Tibial artery (tissue), 4 donors: ENCODE data around the gene KIF5A.
A peak's percentile ranks its signal among the peaks of the same experiment; 100 is the strongest.

Experiments
- DNase-seq, 2 donors: peaks; one replicate each; pipeline ENCODE4 v3.0.0-alpha.2; 2019
- H3K27ac ChIP-seq, 2 donors: fragments of 200-600 bp; sonication (generic) in 1 of 2; 1 replicate in 1 of 2; 2 replicates in 1 of 2; pipeline ENCODE4 v1.5.1; 2018 to 2019; ENCODE audit warnings: mild to moderate bottlenecking in 1 of 2
- H3K27me3 ChIP-seq, 2 donors: fragments of 200-600 bp; sonication (generic) in 1 of 2; one replicate each; pipeline versions ENCODE4 v1.5.1 to v1.6.0; 2016 to 2019
- H3K36me3 ChIP-seq, 3 donors: fragments of 200-600 bp; sonication (generic) in 2 of 3; one replicate each; pipeline ENCODE4 v1.5.1; 2016 to 2019; ENCODE audit warnings: mild to moderate bottlenecking in 2 of 3
- H3K4me1 ChIP-seq, 4 donors: fragments of 200-600 bp; sonication (generic) in 2 of 4; 1 replicate in 3 of 4; 2 replicates in 1 of 4; pipeline ENCODE4 v1.5.1; 2016 to 2019
- H3K4me3 ChIP-seq, 2 donors: fragments of 200-600 bp; sonication (generic) in 1 of 2; 1 replicate in 1 of 2; 2 replicates in 1 of 2; pipeline ENCODE4 v1.5.1; 2018 to 2019; ENCODE audit warnings: mild to moderate bottlenecking in 2 of 2
- H3K9me3 ChIP-seq, 3 donors: fragments of 200-600 bp; sonication (generic) in 1 of 3; one replicate each; pipeline ENCODE4 v1.5.1; 2016 to 2019
- CTCF ChIP-seq, 2 experiments: fragments of 200-600 bp in 1 of 2; fragments of 450-650 bp in 1 of 2; IDR thresholded peaks; one replicate each; pipeline ENCODE4 v1.5.1; 2017 to 2019; ENCODE audit warnings: antibody characterized with exemption in 2 of 2, mild to moderate bottlenecking in 1 of 2, moderate library complexity in 1 of 2
- intact Hi-C: fragments of 100-400 bp; cut with DNase I; formaldehyde crosslinking; loops from one replicate; pipeline ENCODE4 v1.15.0; 2023; ENCODE audit warnings: low total_unique reads

Gene KIF5A

GRCh38 chr12:57541717-57542116, 8.1 kb upstream of the KIF5A start:
- H3K9me3 ChIP-seq = no peaks in the 10 kb centered on the region
- intact Hi-C loops = no loop called here
- no peak for TF ChIP-seq CTCF (IDR thresholded peaks at IDR 0.05)

GRCh38 chr12:57543581-57543980, 6.3 kb upstream of the KIF5A start:
- H3K27me3 ChIP-seq = peaks cover 0 to 6% of the 10 kb centered on the region in 2 donors
- no peak for TF ChIP-seq CTCF (IDR thresholded peaks at IDR 0.05)
- intact Hi-C loops = no loop called here
- H3K9me3 ChIP-seq = no peaks in the 10 kb centered on the region
- no peak overlapping the region for H3K4me3 ChIP-seq
- H3K27ac ChIP-seq = no peak overlapping the region
- H3K4me1 ChIP-seq = peaks cover 0 to 28% (median 19%) of the 10 kb centered on the region in 4 donors
- peaks cover 0 to 36% (median 14%) of the 10 kb centered on the region in 3 donors for H3K36me3 ChIP-seq
- peak in 1 of 2 donors; percentile 44 for DNase-seq

More at GRCh38 chr12:57541717-57542116, 8.1 kb upstream of the KIF5A start:
- H3K4me1 ChIP-seq = peaks cover 0 to 28% (median 19%) of the 10 kb centered on the region in 4 donors
- H3K27me3 ChIP-seq = no peaks in the 10 kb centered on the region
- H3K36me3 ChIP-seq = peaks cover 0 to 52% (median 20%) of the 10 kb centered on the region in 3 donors
- H3K27ac ChIP-seq = no peak overlapping the region
- DNase-seq = peak in 1 of 2 donors; percentile 17
- no peak overlapping the region for H3K4me3 ChIP-seq

GRCh38 chr12:57545809-57546437, 3.9 kb upstream of the KIF5A start:
- peak overlapping the region; percentile 89 to 90 for H3K27ac ChIP-seq
- peak overlapping the region; percentile 96 to 97 for H3K4me3 ChIP-seq
- DNase-seq = peak in 1 of 2 donors; percentile 50
- H3K9me3 ChIP-seq = no peaks in the 10 kb centered on the region
- intact Hi-C loops = no loop called here
- peaks cover 0 to 27% of the 10 kb centered on the region in 2 donors for H3K27me3 ChIP-seq
- TF ChIP-seq CTCF (IDR thresholded peaks at IDR 0.05) = no peak
- H3K4me1 ChIP-seq = peaks cover 0 to 40% (median 28%) of the 10 kb centered on the region in 4 donors
- peaks cover 0 to 18% (median 6%) of the 10 kb centered on the region in 3 donors for H3K36me3 ChIP-seq

- H3K9me3 ChIP-seq = no peaks in the 10 kb centered on the region
- peak within 1 kb of the TSS; percentile 89 to 90 for H3K27ac ChIP-seq
- intact Hi-C loops = no loop called here
- H3K4me1 ChIP-seq = peaks cover 0 to 40% (median 28%) of the 10 kb centered on the region in 4 donors
- peaks cover 0 to 11% (median 3%) of the 10 kb centered on the region in 3 donors for H3K36me3 ChIP-seq
- DNase-seq = peak; percentile 98
- peak within 1 kb of the TSS; percentile 96 to 97 for H3K4me3 ChIP-seq
- peaks cover 0 to 27% of the 10 kb centered on the region in 2 donors for H3K27me3 ChIP-seq
- TF ChIP-seq CTCF (IDR thresholded peaks at IDR 0.05) = no peak
Measured at GRCh38 chr12:57546438-57547287, 3.2 kb upstream of the KIF5A start, which contains the start of gene DCTN2. DCTN2 (minus strand) TSS chr12:57547192; CDS start chr12:57547063, 129 bp downstream.

- no peak for TF ChIP-seq CTCF (IDR thresholded peaks at IDR 0.05)
- intact Hi-C loops = no loop called here
- no peaks in the 10 kb centered on the region for H3K9me3 ChIP-seq
- H3K36me3 ChIP-seq = peaks cover 0 to 3% (median 0%) of the 10 kb centered on the region in 3 donors
- peaks cover 0 to 27% of the 10 kb centered on the region in 2 donors for H3K27me3 ChIP-seq
- peaks cover 0 to 40% (median 28%) of the 10 kb centered on the region in 4 donors for H3K4me1 ChIP-seq
- H3K27ac ChIP-seq = peak overlapping the region; percentile 89 to 90
- H3K4me3 ChIP-seq = peak overlapping the region; percentile 96 to 97
- DNase-seq = no peak
Measured at GRCh38 chr12:57547288-57548012, 2.4 kb upstream of the KIF5A start.
